NT2/D1 (cell line): Measurements from ENCODE around the gene ATP13A2.
A peak's percentile ranks its signal among the peaks of the same experiment; 100 is the strongest.

Source experiments
- DNase-seq: peaks from one replicate; pipeline ENCODE4 v3.0.0-alpha.2; 2011; ENCODE audit warnings: low read depth, low spot score
- H3K27me3 ChIP-seq: 2 replicates; pipeline ENCODE4 v1.6.0; 2011; ENCODE audit warnings: mild to moderate bottlenecking; ENCODE audit not compliant: insufficient read length, insufficient read depth
- H3K36me3 ChIP-seq: 2 replicates; pipeline ENCODE4 v1.6.1; 2011; ENCODE audit warnings: mild to moderate bottlenecking, low read length, mixed read lengths; ENCODE audit not compliant: insufficient read depth, insufficient read length
- H3K4me1 ChIP-seq: 2 replicates; pipeline ENCODE4 v1.5.1; 2011; ENCODE audit not compliant: insufficient read depth, insufficient read length
- H3K4me3 ChIP-seq: 2 replicates; pipeline ENCODE4 v1.5.1; 2011; ENCODE audit warnings: low read depth; ENCODE audit not compliant: insufficient read length
- H3K9ac ChIP-seq: 2 replicates; pipeline ENCODE4 v1.6.0; 2011; ENCODE audit warnings: low read depth; ENCODE audit not compliant: insufficient read length
- H3K9me3 ChIP-seq: 2 replicates; pipeline ENCODE4 v1.5.1; 2011; ENCODE audit warnings: mild to moderate bottlenecking, low read length; ENCODE audit not compliant: insufficient read depth
- SUZ12 ChIP-seq: IDR thresholded peaks from 2 replicates; pipeline ENCODE4 v1.6.1; 2011; ENCODE audit not compliant: insufficient read length, insufficient read depth; ENCODE audit errors: extremely low read depth
- YY1 ChIP-seq: IDR thresholded peaks from 2 replicates; pipeline ENCODE4 v1.6.1; 2011; ENCODE audit not compliant: insufficient read length, insufficient read depth
- ZNF274 ChIP-seq: IDR thresholded peaks from 2 replicates; pipeline ENCODE4 v1.6.1; 2011; ENCODE audit warnings: mild to moderate bottlenecking, low read depth, low read length

Gene ATP13A2

DNA sequence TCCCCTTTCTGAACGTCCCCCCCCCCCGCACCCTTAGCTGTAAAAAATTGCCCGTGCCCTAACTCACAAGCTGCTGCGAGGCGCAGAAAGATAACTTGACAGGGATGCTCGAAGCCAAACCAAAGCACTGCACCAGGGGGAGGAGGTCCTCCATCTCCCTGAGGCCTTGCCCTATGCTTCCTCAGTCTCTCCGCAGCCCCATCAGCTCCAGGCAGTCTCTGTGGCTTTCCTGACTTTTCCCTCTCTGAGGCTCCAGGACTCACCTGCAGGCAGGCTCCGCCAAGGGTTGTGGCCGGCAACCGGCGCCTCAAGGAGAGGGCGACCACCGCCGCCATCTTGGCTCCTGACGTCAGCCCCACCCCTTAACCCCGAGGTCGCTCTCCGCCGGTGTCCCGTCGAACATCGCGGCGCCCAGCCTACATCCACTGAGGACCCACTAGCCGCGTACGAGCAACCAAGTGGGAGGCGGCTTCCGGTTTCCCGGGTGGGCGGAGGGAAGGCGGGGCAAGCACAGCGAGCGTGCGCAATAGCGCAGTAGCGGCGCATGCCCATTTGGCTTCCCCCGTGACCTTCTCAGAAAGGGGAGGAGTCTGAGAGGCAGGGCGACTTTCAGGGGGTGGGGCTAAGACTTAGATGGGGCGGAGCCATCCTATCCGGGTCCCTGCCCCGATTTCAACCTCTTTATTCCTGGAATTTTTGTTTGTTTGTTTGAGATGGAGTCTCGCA lies 42.1 kb upstream of the ATP13A2 start, which contains the start of gene SDHB:
Gene SDHB, minus strand, starts transcription at position 348 of the 726 bp plus-strand sequence. Its CDS starts 13 bp downstream, at position 335.
- H3K27me3 ChIP-seq: no peaks in the 10 kb centered on the region
- peaks cover 21% of the 10 kb centered on the region for H3K36me3 ChIP-seq
- no peaks in the 10 kb centered on the region for H3K4me1 ChIP-seq
- peak within 1 kb of the TSS; percentile 98 for H3K9ac ChIP-seq
- DNase-seq: peak; percentile 92
- H3K9me3 ChIP-seq: no peaks in the 10 kb centered on the region
- H3K4me3 ChIP-seq: peak within 1 kb of the TSS; percentile 92
- TF ChIP-seq ZNF274 (no peak), YY1 (peak; percentile 66), SUZ12 (no peak)

DNA sequence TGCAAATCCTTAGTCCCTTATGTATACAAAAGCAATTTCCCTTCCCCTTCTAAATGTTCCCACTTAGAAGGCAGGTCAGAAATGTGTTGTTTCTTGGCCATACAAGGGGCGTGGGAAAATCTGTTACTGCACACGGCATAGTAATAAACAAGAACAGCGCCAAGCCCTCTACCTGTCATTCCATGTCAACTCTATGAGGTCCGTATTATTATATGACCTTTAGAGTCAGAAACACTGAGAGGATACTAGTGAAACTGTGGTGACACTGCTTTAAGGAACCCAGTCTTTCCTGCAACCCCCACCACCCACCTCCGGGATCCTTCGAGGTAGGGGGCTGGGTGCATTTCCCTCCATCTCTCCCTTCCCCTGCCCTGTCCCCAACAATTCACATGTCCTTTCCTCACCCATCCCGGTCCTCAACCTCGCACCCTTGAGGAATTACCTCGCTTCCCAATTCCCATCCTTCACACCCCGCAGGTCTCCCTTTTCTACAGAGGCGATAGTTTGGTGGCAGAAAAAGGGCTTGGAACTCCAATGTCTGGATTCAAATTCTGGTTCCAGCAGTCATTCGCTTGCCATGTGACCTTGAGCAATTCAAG lies 41.5 kb upstream of the ATP13A2 start:
- no peaks in the 10 kb centered on the region for H3K4me1 ChIP-seq
- H3K27me3 ChIP-seq: no peaks in the 10 kb centered on the region
- peak overlapping the region; percentile 98 for H3K9ac ChIP-seq
- peaks cover 21% of the 10 kb centered on the region for H3K36me3 ChIP-seq
- peak overlapping the region; percentile 92 for H3K4me3 ChIP-seq
- no peak for DNase-seq
- no peak for TF ChIP-seq ZNF274
- no peak for TF ChIP-seq YY1
- TF ChIP-seq SUZ12: no peak
- H3K9me3 ChIP-seq: no peaks in the 10 kb centered on the region

GRCh38 chr1:17052641-17053040 lies 40.9 kb upstream of the ATP13A2 start:
- H3K27me3 ChIP-seq: no peaks in the 10 kb centered on the region
- no peak for TF ChIP-seq YY1
- no peak for TF ChIP-seq SUZ12
- no peak for TF ChIP-seq ZNF274
- H3K9ac ChIP-seq: peak overlapping the region; percentile 98
- no peaks in the 10 kb centered on the region for H3K4me1 ChIP-seq
- H3K9me3 ChIP-seq: no peaks in the 10 kb centered on the region
- no peak for DNase-seq
- peak overlapping the region; percentile 92 for H3K4me3 ChIP-seq
- peaks cover 22% of the 10 kb centered on the region for H3K36me3 ChIP-seq

- no peaks in the 10 kb centered on the region for H3K4me1 ChIP-seq
- no peak overlapping the region for H3K4me3 ChIP-seq
- DNase-seq: no peak
- H3K36me3 ChIP-seq: peaks cover 25% of the 10 kb centered on the region
- TF ChIP-seq SUZ12 (no peak), YY1 (no peak), ZNF274 (no peak)
- H3K9ac ChIP-seq: no peak overlapping the region
- no peaks in the 10 kb centered on the region for H3K27me3 ChIP-seq
- H3K9me3 ChIP-seq: no peaks in the 10 kb centered on the region
Observed at GRCh38 chr1:17052038-17052437, 40.3 kb upstream of the ATP13A2 start.

DNA sequence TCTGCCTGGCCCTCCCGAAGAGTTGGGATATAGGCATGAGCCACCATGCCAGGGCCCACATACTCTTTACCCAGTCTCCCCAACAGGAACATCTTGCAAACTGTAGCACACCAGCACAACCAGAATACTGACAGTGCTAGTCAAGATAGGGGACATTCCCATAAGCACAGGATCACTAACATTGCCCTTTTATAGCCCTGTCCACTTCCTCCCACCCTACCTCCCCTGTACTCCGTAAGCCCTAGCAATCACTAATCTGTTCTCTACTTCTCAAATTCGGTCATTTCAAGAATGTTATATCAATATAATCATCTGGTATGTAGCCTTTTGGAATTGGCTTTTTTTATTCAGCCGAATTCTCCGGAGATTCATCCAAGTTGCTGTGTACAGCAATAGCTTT lies 36.2 kb upstream of the ATP13A2 start:
- Histone ChIP-seq H3K9ac (no peak overlapping the region), H3K9me3 (no peaks in the 10 kb centered on the region), H3K4me1 (no peaks in the 10 kb centered on the region), H3K4me3 (no peak overlapping the region), H3K36me3 (peaks cover 43% of the 10 kb centered on the region), H3K27me3 (no peaks in the 10 kb centered on the region)
- DNase-seq: no peak
- TF ChIP-seq ZNF274: no peak
- TF ChIP-seq YY1: no peak
- TF ChIP-seq SUZ12: no peak

DNA sequence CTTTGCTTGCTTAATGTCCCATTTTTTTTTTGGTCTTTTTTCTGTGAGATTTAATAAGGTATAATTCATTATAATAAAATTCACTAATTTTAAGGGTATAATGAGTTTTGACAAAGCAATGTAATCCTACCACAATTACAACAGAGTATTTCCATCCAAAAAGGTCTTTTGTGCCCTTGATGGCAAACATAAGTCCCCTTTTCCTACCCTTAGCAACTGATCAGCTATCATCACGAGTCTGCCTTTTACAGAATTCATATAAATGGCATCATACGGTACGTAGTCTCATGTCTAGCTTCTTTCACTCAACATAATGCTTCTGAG lies 34.6 kb upstream of the ATP13A2 start:
- Histone ChIP-seq H3K9me3 (no peaks in the 10 kb centered on the region), H3K4me3 (no peak overlapping the region), H3K27me3 (no peaks in the 10 kb centered on the region), H3K9ac (no peak overlapping the region), H3K36me3 (peaks cover 51% of the 10 kb centered on the region), H3K4me1 (no peaks in the 10 kb centered on the region)
- DNase-seq: no peak
- TF ChIP-seq ZNF274: no peak
- TF ChIP-seq SUZ12: no peak
- TF ChIP-seq YY1: no peak

GRCh38 chr1:17045634-17046333 lies 34.1 kb upstream of the ATP13A2 start:
- Histone ChIP-seq H3K27me3 (no peaks in the 10 kb centered on the region), H3K36me3 (peaks cover 49% of the 10 kb centered on the region), H3K9ac (no peak overlapping the region), H3K9me3 (no peaks in the 10 kb centered on the region), H3K4me3 (no peak overlapping the region), H3K4me1 (no peaks in the 10 kb centered on the region)
- DNase-seq: no peak
- TF ChIP-seq YY1 (no peak), SUZ12 (no peak), ZNF274 (no peak)
